Subcutaneous adipose tissue (tissue), 4 donors: ENCODE data around the gene TMEM139. TPM values are rescaled to one million over a fixed set of nuclear protein-coding genes. Genes with fewer than 3 reads are reported as not detected.

Source experiments
- CTCF ChIP-seq: fragments of 450-650 bp; IDR thresholded peaks from one replicate; pipeline ENCODE4 v1.5.1; 2016; ENCODE audit warnings: low read depth, mild to moderate bottlenecking, control low read depth, antibody characterized with exemption, moderate library complexity
- total RNA-seq, 4 donors: library from RNA; depleted of rRNA; stranded (reverse); fragments of >200 nt; gene quantifications; one replicate each; pipeline ENCODE4 v1.1.0, GENCODE V29; 2016

Gene TMEM139
- total RNA-seq, 4 donors from 2014 or later, result 0.66 to 11.9 TPM; not detected in 2

- no peak for TF ChIP-seq CTCF
Measured at GRCh38 chr7:143316492-143316891, 31.7 kb downstream of the TMEM139 start.

- no peak for TF ChIP-seq CTCF
Measured at GRCh38 chr7:143318661-143319060, 33.9 kb downstream of the TMEM139 start.

- TF ChIP-seq CTCF, result no peak
Measured at GRCh38 chr7:143320620-143321019, 35.9 kb downstream of the TMEM139 start.

GRCh38 chr7:143321242-143321641 is 36.5 kb downstream of the TMEM139 start:
- TF ChIP-seq CTCF, result no peak

- TF ChIP-seq CTCF, result no peak
Measured at GRCh38 chr7:143321734-143322133, 37.0 kb downstream of the TMEM139 start.

GRCh38 chr7:143322760-143323633 is 38.2 kb downstream of the TMEM139 start:
- TF ChIP-seq CTCF, result no peak

- no peak for TF ChIP-seq CTCF
Measured at GRCh38 chr7:143323653-143324052, 38.9 kb downstream of the TMEM139 start.
